Endothelial cell of umbilical vein (primary cell): ENCODE data around the gene GPRIN1. TPM values are rescaled to one million over a fixed set of nuclear protein-coding genes. Genes with fewer than 3 reads are reported as not detected.

Experiments used
- BruUV-seq: library from RNA; stranded (reverse); fragments of 400-500 nt; replicated peaks from 2 replicates; lab custom pipeline; 2021; lab: Mats Ljungman, UMichigan
- CTCF ChIA-PET: fragments of 300-600, 350-600 bp; sonication (Branson Sonifier 250); formaldehyde crosslinking; loops from one replicate; lab custom pipeline; 2021; ENCODE audit warnings: antibody characterized with exemption, inconsistent platforms; lab: Charles Lee
- POLR2A ChIA-PET: fragments of 300-600, 350-600 bp; sonication (Branson Sonifier 250); formaldehyde crosslinking; loops from one replicate; lab custom pipeline; 2021; ENCODE audit warnings: antibody characterized with exemption, inconsistent platforms; lab: Charles Lee
- DNase-seq: peaks from one replicate; pipeline ENCODE4 v3.0.0-alpha.2; 2011; ENCODE audit warnings: low read depth, low spot score
- FAIRE-seq: peaks from 2 replicates; lab custom pipeline; 2011; peaks lifted over from hg19 to GRCh38; lab: Jason Lieb, UNC
- H2AFZ ChIP-seq: 2 replicates; pipeline ENCODE4 v1.6.0; 2012; ENCODE audit warnings: low read depth, low read length, control low read depth, inconsistent platforms
- H3K27ac ChIP-seq: 2 replicates; pipeline ENCODE4 v1.5.1; 2011; ENCODE audit warnings: low read depth, mild to moderate bottlenecking, control low read depth, low read length, moderate library complexity; ENCODE audit not compliant: insufficient read depth
- H3K27me3 ChIP-seq, 2 experiments: 2 replicates each; pipeline versions ENCODE4 v1.6.0 to v1.6.1; 2011; ENCODE audit warnings: low read length in 2 of 2, mixed read lengths in 1 of 2; ENCODE audit not compliant: control insufficient read depth in 2 of 2, insufficient read depth in 2 of 2
- H3K36me3 ChIP-seq, 2 experiments: 2 replicates in 1 of 2; 3 replicates in 1 of 2; pipeline ENCODE4 v1.5.1; 2011; ENCODE audit warnings: low read length in 2 of 2, mild to moderate bottlenecking in 1 of 2, moderate library complexity in 1 of 2; ENCODE audit not compliant: control insufficient read depth in 2 of 2, insufficient read depth in 2 of 2; ENCODE audit errors: extremely low read depth in 1 of 2
- H3K4me1 ChIP-seq: 3 replicates; pipeline ENCODE4 v1.5.1; 2011; ENCODE audit warnings: mild to moderate bottlenecking, low read length; ENCODE audit not compliant: control insufficient read depth, insufficient read depth; ENCODE audit errors: extremely low read depth
- H3K4me2 ChIP-seq: 2 replicates; pipeline ENCODE4 v1.6.1; 2011; ENCODE audit warnings: low read length, control low read depth, mixed read lengths; ENCODE audit not compliant: insufficient read depth
- H3K4me3 ChIP-seq, 3 experiments: fragments of 200-600 bp in 1 of 3; sonication (generic), shearing (Covaris generic) in 1 of 3; replicated peaks in 1 of 3; 2 replicates each; pipeline ENCODE4 v1.5.1; 2011 to 2016; ENCODE audit warnings: control low read depth in 3 of 3, low read length in 3 of 3, mild to moderate bottlenecking in 2 of 3, inconsistent platforms in 1 of 3, low read depth in 1 of 3, moderate library complexity in 1 of 3; ENCODE audit not compliant: insufficient read depth in 1 of 3
- H3K79me2 ChIP-seq: 2 replicates; pipeline ENCODE4 v1.6.0; 2012; ENCODE audit warnings: low read length, inconsistent platforms; ENCODE audit not compliant: control insufficient read depth, insufficient read depth
- H3K9ac ChIP-seq: replicated peaks from 2 replicates; pipeline ENCODE3; 2011; ENCODE audit warnings: low read length, control low read depth; ENCODE audit not compliant: insufficient read depth; ENCODE audit errors: extremely low read depth
- H3K9me1 ChIP-seq: replicated peaks from 3 replicates; pipeline ENCODE4 v1.6.0; 2011; ENCODE audit warnings: mild to moderate bottlenecking, low read length; ENCODE audit not compliant: control insufficient read depth, insufficient read depth; ENCODE audit errors: extremely low read depth
- H3K9me3 ChIP-seq: replicated peaks from 2 replicates; pipeline ENCODE4 v1.5.1; 2012; ENCODE audit warnings: low read length, inconsistent platforms; ENCODE audit not compliant: control insufficient read depth, insufficient read depth
- H4K20me1 ChIP-seq: replicated peaks from 2 replicates; pipeline ENCODE3; 2011; ENCODE audit warnings: mild to moderate bottlenecking, low read length; ENCODE audit not compliant: control insufficient read depth, insufficient read depth; ENCODE audit errors: extremely low read depth
- CTCF ChIP-seq, 2 donors: IDR thresholded peaks; 1 replicate in 1 of 2; 2 replicates in 1 of 2; pipeline ENCODE4 v1.5.1; 2011; ENCODE audit warnings: low read length in 2 of 2, mild to moderate bottlenecking in 2 of 2, moderate library complexity in 2 of 2, control low read depth in 1 of 2, inconsistent platforms in 1 of 2, low read depth in 1 of 2; ENCODE audit not compliant: insufficient read depth in 1 of 2; ENCODE audit errors: extremely low read depth in 1 of 2
- EZH2 ChIP-seq: IDR thresholded peaks from 2 replicates; pipeline ENCODE4 v1.6.1; 2012; ENCODE audit warnings: borderline replicate concordance, low read depth, mild to moderate bottlenecking, moderate library complexity, low read length, inconsistent platforms; ENCODE audit not compliant: severe bottlenecking
- FOS ChIP-seq: IDR thresholded peaks from 2 replicates; pipeline ENCODE4 v1.6.1; 2011; ENCODE audit warnings: mild to moderate bottlenecking, low read length, moderate library complexity, borderline replicate concordance; ENCODE audit not compliant: insufficient read depth
- GATA2 ChIP-seq: IDR thresholded peaks from 2 replicates; pipeline ENCODE4 v1.7.0; 2011; ENCODE audit warnings: low read depth, mild to moderate bottlenecking, moderate library complexity, mixed read lengths, low read length; ENCODE audit not compliant: insufficient read length, insufficient read depth
- JUN ChIP-seq: IDR thresholded peaks from 2 replicates; pipeline ENCODE4 v1.6.1; 2011; ENCODE audit warnings: borderline replicate concordance, low read depth; ENCODE audit not compliant: insufficient read length, insufficient read depth
- MYC ChIP-seq: IDR thresholded peaks from one replicate; pipeline ENCODE4 v1.6.1; 2011; ENCODE audit warnings: mild to moderate bottlenecking, low read depth, low read length
- POLR2A ChIP-seq: IDR thresholded peaks from 2 replicates; pipeline ENCODE4 v1.6.1; 2012; ENCODE audit warnings: low read depth, mild to moderate bottlenecking, control low read depth, low read length
- POLR2AphosphoS5 ChIP-seq: IDR thresholded peaks from 2 replicates; pipeline ENCODE4 v1.6.1; 2012; ENCODE audit warnings: low read depth, mild to moderate bottlenecking, control low read depth, low read length, moderate library complexity; ENCODE audit not compliant: insufficient read depth
- dilution Hi-C: fragments of 300-500 bp; cut with MboI; formaldehyde crosslinking; loops from one replicate; pipeline ENCODE4 v1.15.0; 2019; ENCODE audit warnings: low sequenced_read_pairs; ENCODE audit not compliant: extremely low pct_ligation_motif_present
- intact Hi-C: fragments of 100-400 bp; cut with micrococcal nuclease; formaldehyde crosslinking; loops from one replicate; pipeline ENCODE4 v1.10.0; 2022
- polyA plus RNA-seq, 4 experiments: library from polyadenylated mRNA; depleted of rRNA in 3 of 4; stranded (reverse) in 3 of 4; unstranded in 1 of 4; fragments of >200 nt; gene quantifications; 2 replicates each; pipeline versions ENCODE4 v1.2.1 to v1.2.3, GENCODE V29; 2011 to 2012; ENCODE audit warnings: missing spikeins in 1 of 4
- total RNA-seq: library from RNA; stranded (reverse); gene quantifications from 2 replicates; pipeline ENCODE4 v1.2.3, GENCODE V29; 2021
- TF ChIP-seq, protein P1 (sequence below): IDR thresholded peaks from 2 replicates; pipeline ENCODE4 v1.6.1; 2011; ENCODE audit not compliant: insufficient read depth, insufficient read length

GPRIN1 gene
- total and polyA plus RNA-seq, 2 donors (not counting 3 experiments of a cell fraction or from before 2014, with no cell fraction given) = 2.4 to 10.4 TPM

GRCh38 chr5:176587398-176587797 lies 22.6 kb downstream of the GPRIN1 start:
- dilution Hi-C loops (no loop called here), intact Hi-C loops (no loop called here)
- no peaks in the 10 kb centered on the region for H3K9me1 ChIP-seq
- no peak overlapping the region for H3K4me3 ChIP-seq
- H2AFZ ChIP-seq = no peak overlapping the region
- FAIRE-seq (no peak), DNase-seq (no peak)
- no peak overlapping the region for H3K4me2 ChIP-seq
- H4K20me1 ChIP-seq = no peaks in the 10 kb centered on the region
- no peaks in the 10 kb centered on the region for H3K9me3 ChIP-seq
- H3K4me1 ChIP-seq = no peaks in the 10 kb centered on the region
- no peak overlapping the region for H3K27ac ChIP-seq
- TF ChIP-seq GATA2 (no peak), JUN (no peak), POLR2AphosphoS5 (no peak), MYC (no peak), EZH2 (no peak), CTCF (IDR thresholded peaks at IDR 0.05; ENCODE audit: extremely low read depth in 1 of 2, insufficient read depth in 1 of 2, low read depth in 1 of 2, low read length in 2 of 2) (no peak), FOS (no peak), POLR2A (no peak)
- TF ChIP-seq, protein P1, sequence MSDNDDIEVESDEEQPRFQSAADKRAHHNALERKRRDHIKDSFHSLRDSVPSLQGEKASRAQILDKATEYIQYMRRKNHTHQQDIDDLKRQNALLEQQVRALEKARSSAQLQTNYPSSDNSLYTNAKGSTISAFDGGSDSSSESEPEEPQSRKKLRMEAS = no peak
- no peaks in the 10 kb centered on the region for H3K27me3 ChIP-seq
- H3K9ac ChIP-seq = no peak overlapping the region
- ChIA-PET POLR2A (no interaction called here), CTCF (interaction anchor here (0.8 to 2.0 kb wide), 2 partner anchors 8 to 9 kb away, joined by 4 read pairs; no protein-coding TSS in a partner anchor)
- no peaks in the 10 kb centered on the region for H3K36me3 ChIP-seq
- no peaks in the 10 kb centered on the region for H3K79me2 ChIP-seq
- no TSS peak for BruUV-seq
